Measurements from ENCODE around the gene VPS41.

GRCh38 chr7:38795593-38795992, 113.4 kb downstream of the VPS41 start:
- TF ChIP-seq CTCF (IDR thresholded peaks at IDR 0.05; ENCODE audit: borderline replicate concordance, extremely low read depth, low read length, poor library complexity, severe bottlenecking), result no peak
- no peak for TF ChIP-seq EZH2 (IDR thresholded peaks at IDR 0.05; ENCODE audit: borderline replicate concordance, low read depth, low read length, severe bottlenecking)

Measured in DND-41 (cell line).